Vagina (tissue), 2 donors: ENCODE results near the gene TNRC6B.

Experiments used
- POLR2A ChIP-seq, 2 donors: fragments of 450-650 bp; IDR thresholded peaks; one replicate each; pipeline ENCODE4 v1.6.1; 2017; ENCODE audit warnings: antibody characterized with exemption in 2 of 2, mild to moderate bottlenecking in 2 of 2, moderate library complexity in 2 of 2
- POLR2AphosphoS5 ChIP-seq, 2 donors: sonication (generic); formaldehyde crosslinking; IDR thresholded peaks; one replicate each; pipeline ENCODE4 v1.9.0; 2017; ENCODE audit warnings: antibody characterized with exemption in 2 of 2, mild to moderate bottlenecking in 2 of 2, low read depth in 1 of 2; ENCODE audit not compliant: insufficient read depth in 1 of 2
- TF ChIP-seq, protein P1 (sequence below), 3 experiments: fragments of 450-650 bp in 2 of 3; fragments of 200-600 bp in 1 of 3; sonication (generic) in 1 of 3; IDR thresholded peaks; one replicate each; pipeline ENCODE4 v1.5.1; 2017 to 2019; ENCODE audit warnings: antibody characterized with exemption in 3 of 3, mild to moderate bottlenecking in 2 of 3, moderate library complexity in 2 of 3

DNA sequence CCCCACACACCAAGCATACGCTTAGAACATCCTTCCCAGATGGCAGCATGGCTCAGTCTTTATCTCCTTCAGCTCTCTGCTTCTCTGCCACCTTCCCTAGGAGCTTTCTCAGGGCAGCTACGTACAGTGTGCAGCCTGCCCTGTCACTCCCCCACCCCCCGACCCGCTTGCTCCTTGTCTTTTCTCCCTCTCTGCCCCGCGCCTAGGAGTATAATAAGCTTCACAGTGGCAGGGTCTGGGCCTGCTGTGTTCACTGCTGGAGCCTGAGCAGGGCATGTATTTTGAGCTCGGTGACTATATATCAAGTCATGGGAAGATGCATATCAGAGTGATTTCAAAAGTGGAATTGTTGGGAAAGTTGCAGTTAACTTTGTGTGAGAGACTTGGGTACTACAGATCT lies 112.8 kb downstream of the TNRC6B start:
- TF ChIP-seq, protein P1, sequence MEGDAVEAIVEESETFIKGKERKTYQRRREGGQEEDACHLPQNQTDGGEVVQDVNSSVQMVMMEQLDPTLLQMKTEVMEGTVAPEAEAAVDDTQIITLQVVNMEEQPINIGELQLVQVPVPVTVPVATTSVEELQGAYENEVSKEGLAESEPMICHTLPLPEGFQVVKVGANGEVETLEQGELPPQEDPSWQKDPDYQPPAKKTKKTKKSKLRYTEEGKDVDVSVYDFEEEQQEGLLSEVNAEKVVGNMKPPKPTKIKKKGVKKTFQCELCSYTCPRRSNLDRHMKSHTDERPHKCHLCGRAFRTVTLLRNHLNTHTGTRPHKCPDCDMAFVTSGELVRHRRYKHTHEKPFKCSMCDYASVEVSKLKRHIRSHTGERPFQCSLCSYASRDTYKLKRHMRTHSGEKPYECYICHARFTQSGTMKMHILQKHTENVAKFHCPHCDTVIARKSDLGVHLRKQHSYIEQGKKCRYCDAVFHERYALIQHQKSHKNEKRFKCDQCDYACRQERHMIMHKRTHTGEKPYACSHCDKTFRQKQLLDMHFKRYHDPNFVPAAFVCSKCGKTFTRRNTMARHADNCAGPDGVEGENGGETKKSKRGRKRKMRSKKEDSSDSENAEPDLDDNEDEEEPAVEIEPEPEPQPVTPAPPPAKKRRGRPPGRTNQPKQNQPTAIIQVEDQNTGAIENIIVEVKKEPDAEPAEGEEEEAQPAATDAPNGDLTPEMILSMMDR (IDR thresholded peaks at IDR 0.05), result no peak
- TF ChIP-seq POLR2A (IDR thresholded peaks at IDR 0.05) (no peak), POLR2AphosphoS5 (IDR thresholded peaks at IDR 0.05; ENCODE audit: insufficient read depth in 1 of 2, low read depth in 1 of 2) (no peak)
